Activated CD8-positive, alpha-beta T cell treated with anti-CD3 and anti-CD28 coated beads, Interleukin-2, amount 10 ng/mL, durations not matched to agents 7 days and 5 days (primary cell): ENCODE data around the gene AHCY. TPM values are rescaled to one million over a fixed set of nuclear protein-coding genes. Genes with fewer than 3 reads are reported as not detected.

ENCODE experiments used
- ATAC-seq: fragments of 150-1000 bp; cut with Tn5 transposase; one replicate; pipeline ENCODE4 v1.10.0; 2021; ENCODE audit warnings: moderate library complexity
- CTCF ChIA-PET: fragments of 350-600 bp; sonication (Branson Sonifier 250); formaldehyde crosslinking; loops from one replicate; lab custom pipeline; 2021; ENCODE audit warnings: antibody characterized with exemption; lab: Charles Lee
- POLR2A ChIA-PET: fragments of 350-600 bp; sonication (Branson Sonifier 250); formaldehyde crosslinking; loops from one replicate; lab custom pipeline; 2021; ENCODE audit warnings: antibody characterized with exemption; lab: Charles Lee
- DNase-seq: peaks from one replicate; pipeline ENCODE4 v3.0.0-alpha.2; 2020
- H3K27ac Mint-ChIP-seq: one replicate; pipeline ENCODE4 v1.8.0; 2021; ENCODE audit warnings: mild to moderate bottlenecking, mixed read lengths
- H3K27me3 Mint-ChIP-seq: one replicate; pipeline ENCODE4 v1.8.0; 2021; ENCODE audit warnings: low read depth, mixed read lengths
- H3K36me3 Mint-ChIP-seq: one replicate; pipeline ENCODE4 v1.8.0; 2021; ENCODE audit warnings: low read depth, mixed read lengths
- H3K4me1 Mint-ChIP-seq: one replicate; pipeline ENCODE4 v1.8.0; 2021; ENCODE audit warnings: low read depth, mixed read lengths
- H3K4me3 Mint-ChIP-seq: one replicate; pipeline ENCODE4 v1.8.0; 2021; ENCODE audit warnings: mild to moderate bottlenecking, mixed read lengths
- H3K9me3 Mint-ChIP-seq: one replicate; pipeline ENCODE4 v1.8.0; 2022; ENCODE audit warnings: mixed read lengths; ENCODE audit not compliant: insufficient read depth
- total RNA-seq, 2 experiments: library from RNA; stranded (reverse); gene quantifications; one replicate each; pipeline ENCODE4 v1.2.3, GENCODE V29; 2021

AHCY gene
- total RNA-seq, 2 experiments from 2014 or later, result 90.2 to 94.4 TPM

DNA sequence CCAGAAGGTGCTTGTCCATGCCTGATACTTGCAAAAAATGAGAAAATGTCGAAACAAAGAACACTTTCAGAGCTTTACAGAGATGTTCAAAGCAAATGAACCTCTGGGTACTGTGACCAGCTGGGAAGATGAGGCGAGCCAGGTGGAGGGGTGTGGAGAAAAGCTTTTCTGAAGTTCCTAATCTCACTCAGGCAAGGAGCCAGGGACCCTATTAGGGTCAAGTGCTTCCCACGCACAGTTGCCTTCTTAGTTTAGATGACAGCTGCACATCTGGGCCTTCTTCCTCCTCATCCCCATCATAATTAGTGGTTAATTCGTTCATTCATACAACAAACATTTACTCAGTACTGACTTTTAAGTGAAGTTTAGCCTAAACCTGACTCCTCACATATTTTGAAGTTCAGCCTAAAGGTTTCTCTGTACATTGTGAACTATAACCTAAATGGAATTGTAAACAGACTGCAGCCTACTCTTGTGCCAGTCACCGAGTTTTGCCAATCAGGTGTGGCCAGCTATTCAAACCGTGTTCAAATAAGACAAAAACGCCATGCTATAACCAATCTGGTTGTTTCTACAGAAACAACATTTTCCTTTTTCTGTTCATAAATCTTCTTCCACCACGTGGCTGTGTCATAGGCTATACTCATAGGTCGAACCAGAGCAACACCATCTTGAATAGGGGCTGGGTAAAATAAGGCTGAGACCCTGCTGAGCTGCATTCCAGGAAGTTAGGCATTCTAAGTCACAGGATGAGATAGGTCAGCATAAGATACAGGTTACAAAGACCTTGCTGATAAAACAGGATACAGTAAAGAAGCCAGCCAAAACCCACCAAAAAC, 19.3 kb upstream of the AHCY start:
- Mint-ChIP-seq H3K9me3 (no peaks in the 10 kb centered on the region), H3K4me3 (no peak overlapping the region), H3K27me3 (peaks cover 16% of the 10 kb centered on the region), H3K36me3 (no peaks in the 10 kb centered on the region), H3K4me1 (no peaks in the 10 kb centered on the region), H3K27ac (no peak overlapping the region)
- no peak for DNase-seq
- ChIA-PET CTCF (interaction anchor here (3.6 kb wide), 1 partner anchor 10 kb away, joined by 20 read pairs; no protein-coding TSS in a partner anchor), POLR2A (no interaction called here)
- ATAC-seq, result no peak

DNA sequence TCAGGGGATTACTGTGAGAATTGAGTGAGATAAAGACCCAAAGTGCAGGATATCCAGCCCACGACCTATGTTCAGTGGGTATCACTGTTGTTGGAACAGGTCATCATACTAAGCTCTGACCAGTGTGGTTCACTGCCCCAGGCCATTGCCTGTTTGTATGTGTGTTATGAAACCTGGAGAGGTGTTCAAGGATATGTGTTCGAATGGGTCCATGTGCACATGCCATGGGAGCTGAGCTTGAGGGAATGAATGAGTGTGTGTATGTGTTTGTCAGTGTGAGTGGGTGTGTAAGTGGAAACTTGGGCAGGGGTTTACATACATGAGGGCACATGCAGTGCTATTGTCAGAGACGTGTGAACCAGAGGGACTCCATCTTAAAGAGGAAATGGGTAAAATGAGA, 17.7 kb upstream of the AHCY start:
- Mint-ChIP-seq H3K36me3 (no peaks in the 10 kb centered on the region), H3K4me1 (no peaks in the 10 kb centered on the region), H3K27ac (no peak overlapping the region), H3K27me3 (peaks cover 16% of the 10 kb centered on the region), H3K4me3 (no peak overlapping the region), H3K9me3 (no peaks in the 10 kb centered on the region)
- POLR2A ChIA-PET, result no interaction called here
- DNase-seq (no peak), ATAC-seq (no peak)
- CTCF ChIA-PET, result interaction anchor here (0.9 to 1.7 kb wide), 2 partner anchors 8 to 387 kb away, joined by 3 to 5 read pairs; no protein-coding TSS in a partner anchor

GRCh38 chr20:34318609-34319443, 15.7 kb upstream of the AHCY start:
- H3K27ac Mint-ChIP-seq, result no peak overlapping the region
- ATAC-seq, result no peak
- no peak for DNase-seq
- ChIA-PET POLR2A (no interaction called here), CTCF (interaction anchor here (1.4 to 1.7 kb wide), 2 partner anchors 389 to 451 kb away, joined by 5 read pairs; no protein-coding TSS in a partner anchor)
- H3K4me3 Mint-ChIP-seq, result no peak overlapping the region
- H3K4me1 Mint-ChIP-seq, result no peaks in the 10 kb centered on the region
- H3K27me3 Mint-ChIP-seq, result peaks cover 18% of the 10 kb centered on the region
- H3K36me3 Mint-ChIP-seq, result no peaks in the 10 kb centered on the region
- H3K9me3 Mint-ChIP-seq, result no peaks in the 10 kb centered on the region

DNA sequence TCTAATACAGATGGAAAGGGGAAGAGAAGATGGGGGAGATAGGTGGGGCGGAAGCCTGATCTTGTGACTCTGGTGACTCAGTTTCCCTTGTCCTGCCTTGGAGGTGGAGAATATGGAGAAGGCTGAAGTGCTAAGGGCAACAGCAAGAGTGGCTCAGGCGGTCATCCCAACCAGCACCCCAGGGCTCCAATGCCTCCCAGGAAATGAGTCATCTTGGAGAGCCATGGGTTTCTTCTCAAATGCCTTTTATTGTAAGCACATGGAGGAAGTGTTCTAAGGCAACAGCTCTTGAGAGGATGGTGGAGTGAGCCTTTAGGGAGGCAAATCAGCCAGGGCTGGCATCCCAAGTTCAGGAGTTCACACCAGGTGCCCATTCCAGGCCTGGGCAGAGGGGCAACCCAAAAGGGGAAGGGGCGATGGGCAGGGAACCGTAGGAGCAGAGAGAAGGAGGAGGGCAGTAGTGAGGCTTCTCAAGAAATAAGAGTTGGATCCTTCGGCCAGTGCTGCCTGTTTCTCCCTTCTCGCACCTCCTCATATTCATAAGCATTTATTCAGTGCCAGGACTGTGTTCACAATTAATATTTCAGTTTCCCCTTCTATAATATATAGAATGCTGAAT, 13.2 kb upstream of the AHCY start:
- Mint-ChIP-seq H3K27ac (no peak overlapping the region), H3K4me3 (no peak overlapping the region)

DNA sequence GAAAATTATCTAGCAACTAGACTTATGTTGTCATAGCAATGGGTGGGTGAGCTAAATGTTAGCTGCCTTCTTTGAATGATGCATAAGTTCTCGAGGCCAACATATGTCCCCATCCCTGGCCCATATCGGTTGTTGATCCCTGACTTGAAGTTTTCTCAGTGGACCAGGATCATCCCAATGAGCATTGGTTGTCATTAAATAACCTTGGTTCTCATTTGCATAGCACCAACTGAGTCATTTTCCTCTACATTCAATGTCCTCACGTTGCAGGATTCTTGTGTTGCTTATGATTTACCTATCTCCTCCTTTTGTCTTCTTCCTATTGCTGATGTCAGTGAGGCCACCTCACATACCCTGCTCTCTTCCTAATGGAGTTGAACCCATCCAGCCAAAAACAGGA, 12.1 kb upstream of the AHCY start:
- Mint-ChIP-seq H3K4me3 (no peak overlapping the region), H3K4me1 (peaks cover 21% of the 10 kb centered on the region), H3K9me3 (no peaks in the 10 kb centered on the region), H3K27me3 (peaks cover 23% of the 10 kb centered on the region), H3K36me3 (no peaks in the 10 kb centered on the region), H3K27ac (no peak overlapping the region)
- POLR2A ChIA-PET, result no interaction called here
- no peak for ATAC-seq
- CTCF ChIA-PET, result interaction anchor here (0.8 to 5.4 kb wide), 7 partner anchors 123 to 452 kb away, joined by 3 to 124 read pairs (median 79); partner anchors contain the start of gene DYNLRB1
- DNase-seq, result no peak

More for the DNA sequence above, 13.2 kb upstream of the AHCY start:
- Mint-ChIP-seq H3K36me3 (no peaks in the 10 kb centered on the region), H3K4me1 (peaks cover 19% of the 10 kb centered on the region), H3K27me3 (peaks cover 22% of the 10 kb centered on the region), H3K9me3 (no peaks in the 10 kb centered on the region)
- no peak for DNase-seq
- POLR2A ChIA-PET, result interaction anchor here (1.2 kb wide), 1 partner anchor 200 kb away, joined by 3 read pairs; the partner anchor contains the start of gene DYNLRB1
- ATAC-seq, result no peak
- CTCF ChIA-PET, result no interaction called here

DNA sequence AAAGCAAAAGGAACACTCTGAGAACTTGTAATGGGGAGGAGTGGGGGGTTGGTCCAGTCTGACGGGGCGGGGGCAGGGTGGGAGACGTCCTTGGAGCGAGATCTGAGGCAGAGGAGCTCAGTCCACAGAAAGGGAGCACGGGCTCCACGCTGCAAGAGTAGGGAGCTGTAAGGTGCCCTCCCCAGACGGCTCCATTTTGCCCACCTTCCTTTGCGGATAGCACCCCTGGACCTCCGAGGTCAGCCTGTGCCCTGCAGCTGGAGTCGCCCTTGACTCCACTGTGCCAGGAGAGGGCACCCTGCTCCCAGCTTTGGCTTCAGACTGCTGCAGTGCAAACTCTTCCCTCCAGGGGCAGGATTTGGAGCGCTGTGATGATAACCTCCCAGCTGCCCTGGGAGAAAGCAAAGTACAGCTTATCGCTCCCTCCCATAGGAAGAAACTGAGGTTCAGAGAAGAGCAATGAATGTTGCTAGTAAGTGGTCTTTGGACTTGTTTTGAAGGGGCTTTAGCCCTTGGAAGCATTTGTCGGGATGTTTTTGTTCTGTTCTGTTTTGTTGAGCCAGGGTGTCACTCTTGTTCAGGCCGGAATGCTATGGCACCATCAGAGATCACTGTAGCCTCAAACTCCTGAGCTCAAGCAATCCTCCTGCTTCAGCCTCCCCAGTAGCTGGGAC, 9.5 kb upstream of the AHCY start:
- Mint-ChIP-seq H3K27me3 (peaks cover 24% of the 10 kb centered on the region), H3K4me1 (peaks cover 21% of the 10 kb centered on the region), H3K9me3 (no peaks in the 10 kb centered on the region), H3K36me3 (no peaks in the 10 kb centered on the region), H3K4me3 (peak overlapping the region; percentile 22), H3K27ac (no peak overlapping the region)
- ChIA-PET POLR2A (interaction anchor here (0.7 to 1.7 kb wide), 6 partner anchors 11 to 210 kb away, joined by 3 to 6 read pairs (median 4); partner anchors contain the start of gene DYNLRB1), CTCF (interaction anchor here (0.6 to 5.4 kb wide), 114 partner anchors 8 to 530 kb away, joined by 3 to 124 read pairs (median 6); partner anchors contain the start of genes AHCY, DYNLRB1, ITCH and PIGU)
- ATAC-seq (peak; percentile 100), DNase-seq (peak; percentile 93)

GRCh38 chr20:34312024-34312460, 8.9 kb upstream of the AHCY start:
- ATAC-seq, result no peak
- ChIA-PET POLR2A (interaction anchor here (0.9 to 1.7 kb wide), 4 partner anchors 11 to 211 kb away, joined by 3 to 6 read pairs (median 4); partner anchors contain the start of gene DYNLRB1), CTCF (interaction anchor here (0.7 to 5.4 kb wide), 100 partner anchors 11 to 529 kb away, joined by 3 to 124 read pairs (median 6); partner anchors contain the start of genes AHCY, DYNLRB1, ITCH and PIGU)
- H3K36me3 Mint-ChIP-seq, result no peaks in the 10 kb centered on the region
- no peak overlapping the region for H3K4me3 Mint-ChIP-seq
- peaks cover 24% of the 10 kb centered on the region for H3K27me3 Mint-ChIP-seq
- DNase-seq, result no peak
- H3K27ac Mint-ChIP-seq, result no peak overlapping the region
- H3K9me3 Mint-ChIP-seq, result no peaks in the 10 kb centered on the region
- peaks cover 21% of the 10 kb centered on the region for H3K4me1 Mint-ChIP-seq

GRCh38 chr20:34311118-34312023, 8.2 kb upstream of the AHCY start:
- DNase-seq (no peak), ATAC-seq (no peak)
- Mint-ChIP-seq H3K4me3 (peak overlapping the region; percentile 18), H3K27ac (no peak overlapping the region), H3K9me3 (no peaks in the 10 kb centered on the region), H3K27me3 (peaks cover 24% of the 10 kb centered on the region), H3K36me3 (no peaks in the 10 kb centered on the region), H3K4me1 (peaks cover 21% of the 10 kb centered on the region)
- ChIA-PET CTCF (interaction anchor here (0.8 to 5.4 kb wide), 39 partner anchors 11 to 456 kb away, joined by 3 to 124 read pairs (median 12); partner anchors contain the start of genes AHCY, DYNLRB1 and TP53INP2), POLR2A (interaction anchor here (0.7 to 1.4 kb wide), 2 partner anchors 12 to 211 kb away, joined by 4 to 6 read pairs; no protein-coding TSS in a partner anchor)

DNA sequence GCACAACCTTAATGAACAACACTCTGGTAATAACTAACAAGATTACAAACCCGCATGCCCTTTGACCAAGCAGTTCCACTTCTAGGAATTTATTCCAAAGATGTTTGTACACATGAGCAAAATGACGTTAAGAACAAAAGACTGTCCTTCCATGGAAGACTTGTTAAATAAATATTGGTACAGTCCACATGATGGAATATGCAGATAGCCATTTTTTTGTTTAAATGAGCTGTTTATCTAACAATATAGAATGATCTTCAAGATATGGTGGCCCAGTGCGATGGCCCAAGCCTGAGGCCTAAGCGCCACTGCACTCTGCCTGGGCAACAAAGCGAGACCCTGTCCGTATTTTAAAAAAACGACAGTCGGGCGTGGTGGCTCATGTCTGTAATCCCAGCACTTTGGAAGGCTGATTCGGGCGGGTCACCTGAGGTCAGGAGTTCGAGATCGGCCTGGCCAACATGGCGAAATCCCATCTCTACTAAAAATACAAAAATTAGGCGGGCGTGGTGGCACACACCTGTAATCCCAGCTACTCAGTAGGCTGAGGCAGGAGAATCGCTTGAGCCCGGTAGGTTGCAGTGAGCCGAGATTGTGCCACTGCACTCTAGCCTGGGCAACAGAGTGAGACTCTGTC, 7.4 kb upstream of the AHCY start:
- Mint-ChIP-seq H3K4me1 (peaks cover 21% of the 10 kb centered on the region), H3K36me3 (no peaks in the 10 kb centered on the region), H3K4me3 (no peak overlapping the region), H3K27ac (no peak overlapping the region), H3K27me3 (peaks cover 23% of the 10 kb centered on the region), H3K9me3 (no peaks in the 10 kb centered on the region)
- ATAC-seq, result no peak
- ChIA-PET POLR2A (interaction anchor here (0.7 kb wide), 1 partner anchor 11 kb away, joined by 4 read pairs; no protein-coding TSS in a partner anchor), CTCF (interaction anchor here (1.8 to 5.4 kb wide), 7 partner anchors 11 to 228 kb away, joined by 4 to 124 read pairs (median 65); partner anchors contain the start of genes AHCY and DYNLRB1)
- no peak for DNase-seq
